ENCODE measurements around the gene TMEM41A. TPM values are rescaled to one million over a fixed set of nuclear protein-coding genes. Genes with fewer than 3 reads are reported as not detected.
"Not testable (repeated sequence)": the region's sequence is repeated elsewhere in the genome, so short reads cannot be mapped to it uniquely, and the experiment has no call there.

TMEM41A gene
- total and polyA plus RNA-seq, 9 donors, result 13.3 to 26.3 (median 17.8) TPM

DNA sequence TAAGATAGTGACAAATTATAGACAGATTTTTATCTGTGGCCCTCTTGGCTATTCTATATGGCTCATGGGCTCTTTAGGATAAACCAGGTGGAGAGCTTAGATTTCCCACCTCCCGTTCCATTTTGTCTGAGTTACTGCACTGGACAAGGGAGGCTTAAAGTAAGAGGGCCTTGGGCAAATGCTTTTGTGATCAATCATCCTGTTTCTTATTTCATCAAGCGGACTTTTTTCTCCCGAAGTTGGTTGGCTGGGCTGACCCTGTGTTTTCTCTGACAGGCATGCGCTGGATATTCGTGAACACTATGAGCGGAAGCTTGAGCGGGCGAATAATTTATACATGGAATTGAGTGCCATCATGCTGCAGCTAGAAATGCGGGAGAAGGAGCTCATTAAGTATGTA, 33.4 kb downstream of the TMEM41A start:
- no peak for TF ChIP-seq CTCF (IDR thresholded peaks at IDR 0.05)
- no peak for TF ChIP-seq EP300 (IDR thresholded peaks at IDR 0.05)
- no peak for TF ChIP-seq POLR2A (IDR thresholded peaks at IDR 0.05)
- H3K4me1 ChIP-seq (ENCODE audit: insufficient read depth), result no peaks in the 10 kb centered on the region
- no peak overlapping the region for H3K27ac ChIP-seq
- H3K27me3 ChIP-seq, result no peaks in the 10 kb centered on the region
- no peaks in the 10 kb centered on the region for H3K9me3 ChIP-seq
- WGBS, 3 donors, result 93 to 94% (median 93%) methylated on average over 9 of the region's 9 CpGs
- no peak overlapping the region for H3K4me3 ChIP-seq
- no peak for DNase-seq
- intact Hi-C loops (cut with DNase I), result no loop called here
- no peaks in the 10 kb centered on the region for H3K36me3 ChIP-seq

GRCh38 chr3:185460719-185461350, 38.0 kb downstream of the TMEM41A start:
- no peak for DNase-seq
- Histone ChIP-seq H3K36me3 (no peaks in the 10 kb centered on the region), H3K27ac (no peak overlapping the region), H3K4me1 (ENCODE audit: insufficient read depth) (no peaks in the 10 kb centered on the region), H3K4me3 (no peak overlapping the region), H3K27me3 (no peaks in the 10 kb centered on the region), H3K9me3 (no peaks in the 10 kb centered on the region)
- TF ChIP-seq EP300 (IDR thresholded peaks at IDR 0.05), result no peak
- TF ChIP-seq CTCF (IDR thresholded peaks at IDR 0.05), result no peak
- TF ChIP-seq POLR2A (IDR thresholded peaks at IDR 0.05), result no peak
- WGBS, 3 donors, result 77 to 82% (median 81%) methylated on average over 6 of the region's 6 CpGs
- intact Hi-C loops (cut with DNase I), result no loop called here

DNA sequence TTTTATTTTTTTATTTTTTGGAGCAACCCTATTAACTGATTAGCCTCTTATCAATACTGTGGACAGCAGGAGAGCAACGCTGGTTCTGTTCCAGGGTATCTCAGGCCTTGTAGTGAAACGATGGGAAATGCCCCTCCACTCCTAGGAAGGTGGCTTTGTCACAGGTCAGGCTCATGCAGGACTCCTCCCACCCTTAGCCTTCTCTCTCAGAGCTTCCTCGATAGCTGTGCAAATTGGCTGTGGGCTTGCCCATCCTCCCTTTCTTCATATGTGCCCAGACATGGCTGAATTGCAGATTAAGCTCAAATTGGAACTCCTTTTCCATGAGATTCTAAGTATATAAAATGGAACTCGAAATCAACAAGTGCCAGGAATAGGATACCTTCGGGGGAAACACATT, 38.5 kb downstream of the TMEM41A start:
- intact Hi-C loops (cut with DNase I), result no loop called here
- no peak for TF ChIP-seq CTCF (IDR thresholded peaks at IDR 0.05)
- TF ChIP-seq EP300 (IDR thresholded peaks at IDR 0.05), result no peak
- TF ChIP-seq POLR2A (IDR thresholded peaks at IDR 0.05), result no peak
- no peak for DNase-seq
- WGBS, 3 donors, result 76 to 85% (median 78%) methylated on average over 5 of the region's 5 CpGs
- Histone ChIP-seq H3K4me1 (ENCODE audit: insufficient read depth) (no peaks in the 10 kb centered on the region), H3K27ac (no peak overlapping the region), H3K36me3 (no peaks in the 10 kb centered on the region), H3K4me3 (no peak overlapping the region), H3K9me3 (no peaks in the 10 kb centered on the region), H3K27me3 (no peaks in the 10 kb centered on the region)

- Histone ChIP-seq H3K36me3 (no peaks in the 10 kb centered on the region), H3K9me3 (no peaks in the 10 kb centered on the region), H3K27ac (no peak overlapping the region), H3K4me1 (ENCODE audit: insufficient read depth) (no peaks in the 10 kb centered on the region), H3K27me3 (no peaks in the 10 kb centered on the region), H3K4me3 (no peak overlapping the region)
- 79 to 89% (median 85%) methylated on average over 2 of the region's 2 CpGs for WGBS, 3 donors
- no peak for DNase-seq
- intact Hi-C loops (cut with DNase I), result no loop called here
- no peak for TF ChIP-seq CTCF (IDR thresholded peaks at IDR 0.05)
- TF ChIP-seq EP300 (IDR thresholded peaks at IDR 0.05), result no peak
- TF ChIP-seq POLR2A (IDR thresholded peaks at IDR 0.05), result no peak
These were observed 41.5 kb downstream of the TMEM41A start for GRCh38 chr3:185457376-185457775.

DNA sequence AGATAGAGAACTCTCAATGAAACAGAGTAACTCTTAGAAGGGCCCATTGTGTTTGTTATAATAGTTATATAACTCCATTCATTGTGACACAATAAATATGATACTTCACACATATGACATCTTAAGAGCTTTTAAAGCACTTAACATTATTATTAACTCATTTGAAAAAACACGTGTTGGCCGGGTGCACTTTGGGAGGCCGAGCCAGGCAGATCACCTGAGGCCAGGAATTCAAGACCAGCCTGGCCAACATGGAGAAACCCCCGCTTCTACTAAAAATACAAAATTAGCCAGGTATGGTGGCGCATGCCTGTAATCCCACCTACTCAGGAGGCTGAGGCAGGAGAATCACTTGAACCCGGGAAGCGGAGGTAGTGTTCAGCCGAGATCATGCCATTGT, 47.4 kb downstream of the TMEM41A start:
- H3K9me3 ChIP-seq; DNase-seq; H3K36me3 ChIP-seq; intact Hi-C loops (cut with DNase I); H3K4me1 ChIP-seq (ENCODE audit: insufficient read depth); H3K27ac ChIP-seq; H3K27me3 ChIP-seq; H3K4me3 ChIP-seq: not testable (repeated sequence)
- 89 to 92% (median 91%) methylated on average over 8 of the region's 8 CpGs for WGBS, 3 donors
